Germinal center (tissue), 1 donor: ENCODE data around the gene ATF7IP.
"Not testable (repeated sequence)": the region's sequence is repeated elsewhere in the genome, so short reads cannot be mapped to it uniquely, and the experiment has no call there.

Experiments used
- DNase-seq: peaks from one replicate; pipeline ENCODE4 v3.0.0; 2012; ENCODE audit warnings: mixed read lengths, low spot score

Gene ATF7IP

GRCh38 chr12:14365294-14366208 is at the start of gene ATF7IP:
Gene ATF7IP (plus strand): TSS chr12:14365682. CDS start chr12:14423916, 58,234 bp downstream.
- DNase-seq: peak; percentile 96

- DNase-seq: no peak
These were observed 47.9 kb upstream of the ATF7IP start for GRCh38 chr12:14317362-14318146.

GRCh38 chr12:14319704-14320427 is 45.6 kb upstream of the ATF7IP start:
- DNase-seq: not testable (repeated sequence)

GRCh38 chr12:14322403-14322802 is 43.1 kb upstream of the ATF7IP start:
- no peak for DNase-seq

GRCh38 chr12:14325716-14326343 is 39.7 kb upstream of the ATF7IP start:
- DNase-seq: no peak

GRCh38 chr12:14326699-14327098 is 38.8 kb upstream of the ATF7IP start:
- DNase-seq: no peak

GRCh38 chr12:14327711-14328110 is 37.8 kb upstream of the ATF7IP start:
- DNase-seq: no peak

- DNase-seq: no peak
These were observed 33.0 kb upstream of the ATF7IP start for GRCh38 chr12:14332482-14332881.

- no peak for DNase-seq
These were observed 25.1 kb upstream of the ATF7IP start for GRCh38 chr12:14340371-14340770.

- DNase-seq: not testable (repeated sequence)
These were observed 14.0 kb upstream of the ATF7IP start for GRCh38 chr12:14351524-14351923.

- not testable (repeated sequence) for DNase-seq
These were observed 13.4 kb upstream of the ATF7IP start for GRCh38 chr12:14352066-14352465.

GRCh38 chr12:14354665-14355064 is 10.8 kb upstream of the ATF7IP start:
- DNase-seq: not testable (repeated sequence)

- DNase-seq: no peak
These were observed 9.3 kb upstream of the ATF7IP start for GRCh38 chr12:14356147-14356546.

- DNase-seq: no peak
These were observed 8.0 kb upstream of the ATF7IP start for GRCh38 chr12:14357486-14357885.

GRCh38 chr12:14362352-14362751 is 3.1 kb upstream of the ATF7IP start:
- DNase-seq: peak; percentile 46

GRCh38 chr12:14364583-14365271 is 755 bp upstream of the ATF7IP start:
- DNase-seq: no peak

GRCh38 chr12:14366209-14367039 is 942 bp downstream of the ATF7IP start:
- DNase-seq: peak; percentile 20

GRCh38 chr12:14367040-14367661 is 1.7 kb downstream of the ATF7IP start:
- no peak for DNase-seq

- no peak for DNase-seq
These were observed 3.8 kb downstream of the ATF7IP start for GRCh38 chr12:14369311-14369710.

GRCh38 chr12:14373217-14373616 is 7.7 kb downstream of the ATF7IP start:
- no peak for DNase-seq
